PC-9 (cell line): ENCODE data around the gene UNC13A. TPM values are rescaled to one million over a fixed set of nuclear protein-coding genes. Genes with fewer than 3 reads are reported as not detected.

Experiments used
- BruUV-seq: library from RNA; stranded (reverse); fragments of 400-500 nt; replicated peaks from 2 replicates; lab custom pipeline; 2021; lab: Mats Ljungman, UMichigan
- CTCF ChIA-PET: fragments of 300-600 bp; sonication (Branson Sonifier 250); formaldehyde crosslinking; loops from one replicate; lab custom pipeline; 2022; ENCODE audit warnings: antibody characterized with exemption; lab: Charles Lee
- POLR2A ChIA-PET: fragments of 300-600 bp; sonication (Branson Sonifier 250); formaldehyde crosslinking; loops from one replicate; lab custom pipeline; 2022; ENCODE audit warnings: antibody characterized with exemption; ENCODE audit not compliant: unreplicated experiment; lab: Charles Lee
- DNase-seq, 2 experiments: peaks; one replicate each; pipeline versions ENCODE4 v3.0.0 to v3.0.0-alpha.2; 2015 to 2022; ENCODE audit warnings: mixed read lengths in 1 of 2
- H2AFZ ChIP-seq: fragments of 200-600 bp; sonication (generic); 2 replicates; pipeline ENCODE4 v1.8.1; 2017; ENCODE audit warnings: antibody characterized with exemption
- H3F3A ChIP-seq: fragments of 200-600 bp; sonication (generic); 2 replicates; pipeline ENCODE4 v1.8.1; 2017; ENCODE audit warnings: antibody characterized with exemption, mild to moderate bottlenecking, low read depth; ENCODE audit not compliant: insufficient read depth
- H3K27ac ChIP-seq: fragments of 200-600 bp; sonication (generic); 2 replicates; pipeline ENCODE4 v1.6.1; 2016; ENCODE audit warnings: mixed run types
- H3K27me3 ChIP-seq: fragments of 200-600 bp; sonication (generic); 2 replicates; pipeline ENCODE4 v1.6.1; 2016; ENCODE audit warnings: low read depth, mixed run types; ENCODE audit not compliant: insufficient read depth
- H3K36me3 ChIP-seq: fragments of 200-600 bp; sonication (generic); 2 replicates; pipeline ENCODE4 v1.6.1; 2016; ENCODE audit warnings: low read depth, mixed run types
- H3K4me1 ChIP-seq: fragments of 200-600 bp; sonication (generic); replicated peaks from 2 replicates; pipeline ENCODE4 v1.6.1; 2016; ENCODE audit warnings: mixed run types; ENCODE audit not compliant: insufficient read depth
- H3K4me2 ChIP-seq: fragments of 200-600 bp; sonication (generic); 2 replicates; pipeline ENCODE4 v1.6.1; 2017; ENCODE audit warnings: mixed run types
- H3K4me3 ChIP-seq: fragments of 200-600 bp; sonication (generic); 2 replicates; pipeline ENCODE4 v1.6.1; 2016; ENCODE audit warnings: mixed run types
- H3K79me2 ChIP-seq: fragments of 200-600 bp; sonication (generic); 2 replicates; pipeline ENCODE4 v1.6.1; 2017; ENCODE audit warnings: low read depth, mixed run types
- H3K9me2 ChIP-seq: fragments of 200-600 bp; sonication (generic); 2 replicates; pipeline ENCODE4 v1.8.1; 2017; ENCODE audit warnings: mild to moderate bottlenecking; ENCODE audit not compliant: insufficient read depth
- H3K9me3 ChIP-seq: fragments of 200-600 bp; sonication (generic); 2 replicates; pipeline ENCODE4 v1.8.1; 2016; ENCODE audit warnings: low read depth; ENCODE audit not compliant: insufficient read depth
- H4K20me1 ChIP-seq: fragments of 200-600 bp; sonication (generic); 2 replicates; pipeline ENCODE4 v1.8.1; 2017; ENCODE audit not compliant: insufficient read depth
- CTCF ChIP-seq: fragments of 200-600 bp; sonication (generic); conservative IDR thresholded peaks from 2 replicates; pipeline ENCODE4 v1.6.1; 2017; ENCODE audit warnings: mixed run types, antibody characterized with exemption, mild to moderate bottlenecking, moderate library complexity
- EZH2 ChIP-seq: fragments of 200-600 bp; sonication (generic); IDR thresholded peaks from 2 replicates; pipeline ENCODE4 v1.8.0; 2017; ENCODE audit warnings: antibody characterized with exemption, low read depth
- intact Hi-C: fragments of 100-400 bp; cut with micrococcal nuclease; formaldehyde crosslinking; loops from one replicate; pipeline ENCODE4 v1.10.0; 2022; ENCODE audit not compliant: unreplicated experiment
- total RNA-seq: library from RNA; stranded (reverse); gene quantifications from 2 replicates; pipeline ENCODE4 v1.2.3, GENCODE V29; 2021

Gene UNC13A
- total RNA-seq, 1 experiment from 2014 or later, result 0.17 TPM

GRCh38 chr19:17734146-17734545, 46.0 kb upstream of the UNC13A start:
- Histone ChIP-seq H3K9me3 (no peaks in the 10 kb centered on the region), H3K4me1 (no peaks in the 10 kb centered on the region), H3K27ac (no peak overlapping the region), H3K4me3 (no peak overlapping the region), H3K36me3 (peaks cover 23% of the 10 kb centered on the region; the same call in 1 of the 2 replicates), H4K20me1 (peaks cover 55% of the 10 kb centered on the region), H3K4me2 (no peak overlapping the region), H3F3A (peaks cover 32% of the 10 kb centered on the region), H3K9me2 (no peaks in the 10 kb centered on the region), H3K79me2 (peaks cover 19% of the 10 kb centered on the region), H3K27me3 (no peaks in the 10 kb centered on the region), H2AFZ (no peak overlapping the region)
- BruUV-seq, result no TSS peak
- ChIA-PET CTCF (no interaction called here), POLR2A (no interaction called here)
- no peak for DNase-seq
- TF ChIP-seq CTCF, result no peak
- TF ChIP-seq EZH2, result no peak
- intact Hi-C loops, result no loop called here

GRCh38 chr19:17733127-17733526, 45.0 kb upstream of the UNC13A start:
- ChIA-PET CTCF (no interaction called here), POLR2A (no interaction called here)
- no peak overlapping the region for H3K4me3 ChIP-seq
- H4K20me1 ChIP-seq, result peaks cover 60% of the 10 kb centered on the region
- no peak overlapping the region for H2AFZ ChIP-seq
- no peaks in the 10 kb centered on the region for H3K4me1 ChIP-seq
- intact Hi-C loops, result no loop called here
- no TSS peak for BruUV-seq
- no peaks in the 10 kb centered on the region for H3K27me3 ChIP-seq
- H3K9me2 ChIP-seq, result no peaks in the 10 kb centered on the region
- H3K9me3 ChIP-seq, result no peaks in the 10 kb centered on the region
- peaks cover 25% of the 10 kb centered on the region for H3F3A ChIP-seq
- no peak for DNase-seq
- H3K4me2 ChIP-seq, result no peak overlapping the region
- TF ChIP-seq CTCF (no peak), EZH2 (no peak)
- H3K36me3 ChIP-seq, result peaks cover 25% of the 10 kb centered on the region; the same call in 1 of the 2 replicates
- H3K27ac ChIP-seq, result no peak overlapping the region
- peaks cover 21% of the 10 kb centered on the region for H3K79me2 ChIP-seq

GRCh38 chr19:17727843-17728242, 39.7 kb upstream of the UNC13A start:
- H3K9me2 ChIP-seq, result no peaks in the 10 kb centered on the region
- TF ChIP-seq CTCF (no peak), EZH2 (no peak)
- intact Hi-C loops, result no loop called here
- no peak overlapping the region for H2AFZ ChIP-seq
- CTCF ChIA-PET, result no interaction called here
- no peak overlapping the region for H3K27ac ChIP-seq
- H3K36me3 ChIP-seq, result peaks cover 22% of the 10 kb centered on the region; the same call in 1 of the 2 replicates
- H3K4me2 ChIP-seq, result no peak overlapping the region
- BruUV-seq, result no TSS peak
- no peaks in the 10 kb centered on the region for H3K4me1 ChIP-seq
- peaks cover 24% of the 10 kb centered on the region for H3K79me2 ChIP-seq
- DNase-seq, result no peak
- H4K20me1 ChIP-seq, result peaks cover 77% of the 10 kb centered on the region
- H3K9me3 ChIP-seq, result no peaks in the 10 kb centered on the region
- H3K4me3 ChIP-seq, result no peak overlapping the region
- no peaks in the 10 kb centered on the region; the same call in 1 of the 2 replicates for H3F3A ChIP-seq
- POLR2A ChIA-PET, result no interaction called here
- H3K27me3 ChIP-seq, result no peaks in the 10 kb centered on the region
